Endothelial cell (in vitro differentiated cells): ENCODE measurements around the gene CAMTA1. TPM values are rescaled to one million over a fixed set of nuclear protein-coding genes. Genes with fewer than 3 reads are reported as not detected.
A peak's percentile ranks its signal among the peaks of the same experiment; 100 is the strongest.

Experiments used
- DNase-seq: peaks from one replicate; pipeline ENCODE4 v3.0.0; 2021; ENCODE audit warnings: low spot score
- H3K27ac Mint-ChIP-seq: one replicate; pipeline ENCODE4 v1.8.0; 2021; ENCODE audit warnings: mixed read lengths, inconsistent platforms; ENCODE audit not compliant: unreplicated experiment
- H3K27me3 Mint-ChIP-seq: one replicate; pipeline ENCODE4 v1.8.0; 2021; ENCODE audit warnings: mild to moderate bottlenecking, moderate library complexity, mixed read lengths, inconsistent platforms; ENCODE audit not compliant: unreplicated experiment
- H3K36me3 Mint-ChIP-seq: one replicate; pipeline ENCODE4 v1.8.0; 2021; ENCODE audit warnings: mild to moderate bottlenecking, low read depth, mixed read lengths, inconsistent platforms; ENCODE audit not compliant: unreplicated experiment
- H3K4me1 Mint-ChIP-seq: one replicate; pipeline ENCODE4 v1.8.0; 2021; ENCODE audit warnings: mild to moderate bottlenecking, mixed read lengths, inconsistent platforms; ENCODE audit not compliant: unreplicated experiment
- H3K4me3 Mint-ChIP-seq: one replicate; pipeline ENCODE4 v1.8.0; 2021; ENCODE audit warnings: mild to moderate bottlenecking, mixed read lengths, inconsistent platforms; ENCODE audit not compliant: unreplicated experiment
- H3K9me3 Mint-ChIP-seq: one replicate; pipeline ENCODE4 v1.8.0; 2021; ENCODE audit warnings: mixed read lengths, inconsistent platforms; ENCODE audit not compliant: unreplicated experiment
- total RNA-seq: library from RNA; stranded (reverse); fragmentation: NEBNext Ultra II Directional; extraction: Animal tissue kit (Norgen Biotek cat#: 25700); gene quantifications from one replicate; pipeline ENCODE4 v1.2.1, GENCODE V29; 2021; ENCODE audit not compliant: unreplicated experiment
- TF ChIP-seq, protein P1 (sequence below): fragments of 200-600 bp; sonication (generic); IDR thresholded peaks from one replicate; pipeline ENCODE4 v1.5.0; 2021; ENCODE audit warnings: antibody characterized with exemption; ENCODE audit not compliant: unreplicated experiment

CAMTA1 gene
- total RNA-seq, 1 donor from 2014 or later, result 87.3 TPM

DNA sequence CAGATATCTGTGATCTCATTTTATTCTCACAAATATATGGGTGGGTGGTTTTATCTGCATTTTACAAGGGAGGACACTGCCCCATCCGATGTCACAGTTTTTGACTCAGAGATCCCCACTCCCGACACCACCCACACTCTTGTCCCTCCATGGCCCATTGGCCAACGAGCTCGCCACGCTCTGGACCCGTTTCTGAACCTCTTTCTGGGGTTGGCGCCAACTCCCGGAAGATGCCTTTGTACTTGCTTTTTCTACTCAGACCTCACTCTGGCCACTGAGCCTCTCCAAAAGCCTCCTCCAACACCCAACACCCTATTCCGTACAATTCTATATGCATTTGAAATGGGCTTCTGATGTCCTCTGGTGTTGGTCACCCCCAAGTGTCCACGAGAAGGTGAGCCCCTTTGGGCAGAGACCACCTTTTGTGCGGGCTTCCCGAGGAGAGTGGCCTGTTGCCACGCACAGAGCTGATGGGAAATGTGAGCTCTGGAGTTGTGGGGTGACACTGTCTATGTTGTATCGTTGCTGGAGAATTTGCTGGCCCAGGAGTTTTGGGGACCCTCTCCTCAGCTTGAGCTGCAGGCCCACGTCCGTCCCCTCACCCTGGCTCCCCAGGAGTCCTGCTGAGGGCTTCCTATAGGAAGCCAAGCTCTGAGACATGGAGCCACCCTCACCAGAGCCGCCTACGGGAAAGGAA lies 618.9 kb downstream of the CAMTA1 start:
- H3K4me1 Mint-ChIP-seq, result peaks cover 3% of the 10 kb centered on the region
- H3K36me3 Mint-ChIP-seq, result no peaks in the 10 kb centered on the region
- no peak overlapping the region for H3K27ac Mint-ChIP-seq
- no peak for DNase-seq
- H3K4me3 Mint-ChIP-seq, result no peak overlapping the region
- TF ChIP-seq, protein P1, sequence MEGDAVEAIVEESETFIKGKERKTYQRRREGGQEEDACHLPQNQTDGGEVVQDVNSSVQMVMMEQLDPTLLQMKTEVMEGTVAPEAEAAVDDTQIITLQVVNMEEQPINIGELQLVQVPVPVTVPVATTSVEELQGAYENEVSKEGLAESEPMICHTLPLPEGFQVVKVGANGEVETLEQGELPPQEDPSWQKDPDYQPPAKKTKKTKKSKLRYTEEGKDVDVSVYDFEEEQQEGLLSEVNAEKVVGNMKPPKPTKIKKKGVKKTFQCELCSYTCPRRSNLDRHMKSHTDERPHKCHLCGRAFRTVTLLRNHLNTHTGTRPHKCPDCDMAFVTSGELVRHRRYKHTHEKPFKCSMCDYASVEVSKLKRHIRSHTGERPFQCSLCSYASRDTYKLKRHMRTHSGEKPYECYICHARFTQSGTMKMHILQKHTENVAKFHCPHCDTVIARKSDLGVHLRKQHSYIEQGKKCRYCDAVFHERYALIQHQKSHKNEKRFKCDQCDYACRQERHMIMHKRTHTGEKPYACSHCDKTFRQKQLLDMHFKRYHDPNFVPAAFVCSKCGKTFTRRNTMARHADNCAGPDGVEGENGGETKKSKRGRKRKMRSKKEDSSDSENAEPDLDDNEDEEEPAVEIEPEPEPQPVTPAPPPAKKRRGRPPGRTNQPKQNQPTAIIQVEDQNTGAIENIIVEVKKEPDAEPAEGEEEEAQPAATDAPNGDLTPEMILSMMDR, result no peak
- no peaks in the 10 kb centered on the region for H3K9me3 Mint-ChIP-seq
- no peaks in the 10 kb centered on the region for H3K27me3 Mint-ChIP-seq

GRCh38 chr1:7405844-7406500 lies 620.7 kb downstream of the CAMTA1 start:
- DNase-seq, result no peak
- peak overlapping the region; percentile 19 for H3K27ac Mint-ChIP-seq
- TF ChIP-seq, protein P1, result no peak
- H3K27me3 Mint-ChIP-seq, result no peaks in the 10 kb centered on the region
- no peaks in the 10 kb centered on the region for H3K36me3 Mint-ChIP-seq
- no peaks in the 10 kb centered on the region for H3K9me3 Mint-ChIP-seq
- peaks cover 3% of the 10 kb centered on the region for H3K4me1 Mint-ChIP-seq
- no peak overlapping the region for H3K4me3 Mint-ChIP-seq

DNA sequence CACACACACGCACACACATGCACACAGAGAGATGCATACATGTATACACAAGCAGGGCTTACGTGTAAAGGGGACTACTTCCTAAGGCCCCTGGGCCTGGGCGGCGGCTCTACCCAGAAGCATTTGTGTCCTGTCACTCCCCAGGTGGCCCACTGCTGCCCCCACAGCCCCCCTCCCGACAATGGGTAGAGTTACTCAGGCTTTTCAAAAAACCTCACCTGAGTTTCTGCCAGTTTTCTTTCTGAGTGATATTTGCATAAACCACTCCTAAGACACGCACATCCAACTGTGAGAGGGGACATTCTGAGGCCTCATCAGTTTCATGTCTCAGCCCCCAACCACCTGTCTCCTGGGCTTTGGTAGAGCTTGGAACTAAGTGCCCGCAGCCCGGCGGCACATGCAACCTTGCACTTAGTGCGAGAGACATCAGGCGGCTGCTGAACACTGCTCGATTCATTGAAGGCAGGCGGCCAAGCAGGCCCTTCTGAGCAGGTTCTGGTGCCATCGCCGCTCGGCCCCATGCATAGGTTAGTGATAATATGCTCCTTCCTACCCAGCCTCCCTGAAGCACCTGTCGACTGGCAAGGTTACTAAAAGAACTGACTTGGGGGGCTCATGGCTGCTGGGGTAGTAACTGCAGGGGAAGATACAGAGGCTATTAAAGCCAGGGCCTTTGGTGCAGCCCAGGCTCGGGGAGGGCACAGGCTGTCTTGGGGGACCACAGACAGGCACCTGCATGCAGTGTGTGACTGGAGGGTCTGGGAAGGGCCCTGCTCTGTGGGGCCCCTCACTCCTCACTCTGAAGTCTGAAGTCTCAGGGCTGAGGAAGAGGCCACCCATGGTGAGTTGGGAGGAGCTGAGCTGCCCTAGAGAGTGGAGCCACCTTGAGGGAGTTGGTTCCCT lies 621.6 kb downstream of the CAMTA1 start:
- TF ChIP-seq, protein P1, result no peak
- DNase-seq, result no peak
- Mint-ChIP-seq H3K9me3 (no peaks in the 10 kb centered on the region), H3K4me1 (peaks cover 3% of the 10 kb centered on the region), H3K4me3 (no peak overlapping the region), H3K36me3 (no peaks in the 10 kb centered on the region), H3K27ac (no peak overlapping the region), H3K27me3 (no peaks in the 10 kb centered on the region)

DNA sequence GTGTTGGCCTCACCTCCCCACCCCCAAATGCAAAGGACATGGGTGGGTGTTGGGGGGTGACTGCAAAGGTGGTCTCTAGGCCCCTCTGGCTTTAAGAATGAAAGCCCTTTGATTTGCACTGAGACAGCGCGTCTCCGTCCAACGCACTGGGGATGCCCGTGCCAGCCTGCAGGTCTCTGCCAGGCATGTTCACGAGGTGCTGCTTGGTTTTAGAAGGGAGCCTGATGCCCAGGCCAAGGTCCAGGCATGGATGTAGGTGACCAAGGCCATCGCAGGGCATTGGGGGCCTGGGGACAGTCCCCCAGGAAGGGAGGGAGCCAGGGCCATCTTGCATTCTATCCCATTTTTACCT lies 622.3 kb downstream of the CAMTA1 start:
- H3K4me1 Mint-ChIP-seq, result peaks cover 3% of the 10 kb centered on the region
- H3K4me3 Mint-ChIP-seq, result no peak overlapping the region
- no peak for DNase-seq
- no peaks in the 10 kb centered on the region for H3K36me3 Mint-ChIP-seq
- no peaks in the 10 kb centered on the region for H3K27me3 Mint-ChIP-seq
- H3K27ac Mint-ChIP-seq, result no peak overlapping the region
- TF ChIP-seq, protein P1, result no peak
- no peaks in the 10 kb centered on the region for H3K9me3 Mint-ChIP-seq
